HuH-7 (cell line): ENCODE data around the gene RAPSN.

Source experiments
- DNase-seq: peaks from one replicate; pipeline ENCODE4 v3.0.0; 2011; ENCODE audit warnings: low spot score

RAPSN gene

DNA sequence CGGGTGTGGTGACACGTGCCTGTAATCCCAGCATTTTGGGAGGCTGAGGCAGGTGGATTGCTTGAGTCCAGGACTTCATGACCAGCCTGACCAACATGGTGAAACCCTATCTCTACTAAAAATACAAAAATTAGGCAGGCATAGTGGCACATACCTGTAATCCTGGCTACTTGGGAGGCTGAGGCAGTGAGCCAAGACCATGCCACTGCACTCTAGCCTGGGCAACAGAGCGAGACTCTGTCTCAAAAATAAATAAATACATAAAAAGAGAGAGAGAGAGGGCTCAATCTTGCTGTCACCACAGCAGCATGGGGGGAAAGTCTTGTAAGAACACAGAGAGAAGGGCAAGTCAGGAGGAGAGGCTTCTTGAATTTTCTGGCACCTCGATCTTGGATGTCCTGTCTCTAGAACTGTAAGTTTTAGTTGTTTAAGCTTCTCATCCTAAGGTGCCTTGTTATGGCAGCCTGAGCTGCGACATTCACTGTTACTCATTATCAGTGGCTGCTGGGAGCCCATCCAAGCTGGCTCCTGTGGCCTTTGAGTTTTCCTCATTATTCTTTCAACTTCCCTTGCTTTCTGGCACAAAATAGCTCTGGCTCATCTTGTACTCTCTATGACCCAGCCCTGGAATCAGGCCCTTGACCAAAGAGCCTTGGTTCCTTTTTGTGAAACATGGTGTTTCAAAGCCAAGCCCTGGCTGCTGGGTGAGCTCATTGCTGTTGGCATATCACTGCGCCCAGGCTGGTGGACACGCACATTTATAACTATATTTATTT, 14.7 kb downstream of the RAPSN start:
- no peak for DNase-seq

DNA sequence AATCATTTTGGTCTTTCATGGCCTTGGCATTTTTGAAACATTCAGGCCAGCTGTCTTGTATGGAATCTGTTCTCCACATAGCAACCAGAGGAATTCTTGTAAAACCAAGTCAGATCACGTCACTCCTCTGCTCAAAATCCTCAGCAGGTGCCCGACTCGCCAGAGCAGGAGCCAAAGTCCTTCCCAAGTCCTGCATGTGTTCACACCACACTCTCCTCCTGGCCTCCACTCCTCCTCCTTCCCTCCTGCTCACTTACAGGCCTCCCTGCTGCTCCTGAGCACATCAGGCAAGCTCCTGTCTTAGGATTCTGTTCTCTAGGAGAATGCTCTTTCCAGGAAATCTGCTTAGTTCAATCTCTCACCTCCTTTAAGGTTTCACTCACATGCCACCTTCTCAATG, 15.8 kb downstream of the RAPSN start:
- DNase-seq: no peak

DNA sequence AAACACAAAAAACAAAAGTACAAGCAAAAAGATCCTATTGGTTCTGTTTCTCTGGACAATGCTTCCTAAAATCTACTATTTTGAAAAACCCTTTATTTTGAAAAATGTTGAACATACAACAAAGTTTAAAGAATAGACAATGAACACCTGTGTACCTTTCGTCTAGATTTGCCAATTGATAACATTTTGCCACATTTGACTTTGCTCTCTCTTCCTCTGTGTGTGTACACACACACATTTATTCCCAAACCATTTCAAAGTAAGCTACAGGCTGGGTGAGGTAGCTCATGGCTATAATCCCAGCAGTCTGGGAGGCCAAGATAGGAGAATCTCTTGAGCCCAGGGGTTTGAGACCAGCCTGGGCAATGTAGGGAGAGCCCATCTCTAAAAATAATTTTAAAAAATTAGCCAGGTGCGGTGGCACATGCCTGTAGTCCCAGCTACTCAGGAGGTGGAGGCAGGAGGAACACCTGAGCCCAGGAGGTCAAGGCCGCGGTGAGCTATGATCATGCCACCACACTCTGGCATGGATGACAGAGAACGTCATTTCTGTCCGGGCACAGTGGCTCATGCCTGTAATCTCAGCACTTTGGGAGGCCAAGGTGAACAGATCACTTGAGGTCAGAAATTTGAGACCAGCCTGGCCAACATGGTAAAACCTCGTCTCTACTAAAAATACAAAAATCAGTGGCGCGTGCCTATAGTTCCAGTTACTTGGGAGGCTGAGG, 17.4 kb downstream of the RAPSN start:
- no peak for DNase-seq

DNA sequence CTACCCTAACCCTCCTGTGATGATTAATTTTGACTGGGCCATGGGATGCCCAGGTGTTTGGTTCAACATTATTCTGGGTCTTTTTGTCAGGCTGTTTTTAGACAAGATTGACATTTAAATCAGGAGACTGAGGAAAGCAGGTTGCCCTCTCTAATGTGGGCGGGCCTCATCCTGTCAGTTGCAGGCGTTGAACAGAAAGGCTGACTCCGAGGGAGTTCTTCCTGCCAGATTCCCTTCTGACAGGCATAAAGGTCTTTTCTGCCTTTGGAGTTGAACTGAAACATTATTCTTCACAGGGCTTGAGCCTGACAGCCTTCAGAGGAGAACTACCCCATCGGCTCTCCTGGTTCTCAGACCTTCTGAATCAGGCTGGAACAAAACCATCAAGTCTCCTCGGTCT, 18.4 kb downstream of the RAPSN start:
- no peak for DNase-seq

DNA sequence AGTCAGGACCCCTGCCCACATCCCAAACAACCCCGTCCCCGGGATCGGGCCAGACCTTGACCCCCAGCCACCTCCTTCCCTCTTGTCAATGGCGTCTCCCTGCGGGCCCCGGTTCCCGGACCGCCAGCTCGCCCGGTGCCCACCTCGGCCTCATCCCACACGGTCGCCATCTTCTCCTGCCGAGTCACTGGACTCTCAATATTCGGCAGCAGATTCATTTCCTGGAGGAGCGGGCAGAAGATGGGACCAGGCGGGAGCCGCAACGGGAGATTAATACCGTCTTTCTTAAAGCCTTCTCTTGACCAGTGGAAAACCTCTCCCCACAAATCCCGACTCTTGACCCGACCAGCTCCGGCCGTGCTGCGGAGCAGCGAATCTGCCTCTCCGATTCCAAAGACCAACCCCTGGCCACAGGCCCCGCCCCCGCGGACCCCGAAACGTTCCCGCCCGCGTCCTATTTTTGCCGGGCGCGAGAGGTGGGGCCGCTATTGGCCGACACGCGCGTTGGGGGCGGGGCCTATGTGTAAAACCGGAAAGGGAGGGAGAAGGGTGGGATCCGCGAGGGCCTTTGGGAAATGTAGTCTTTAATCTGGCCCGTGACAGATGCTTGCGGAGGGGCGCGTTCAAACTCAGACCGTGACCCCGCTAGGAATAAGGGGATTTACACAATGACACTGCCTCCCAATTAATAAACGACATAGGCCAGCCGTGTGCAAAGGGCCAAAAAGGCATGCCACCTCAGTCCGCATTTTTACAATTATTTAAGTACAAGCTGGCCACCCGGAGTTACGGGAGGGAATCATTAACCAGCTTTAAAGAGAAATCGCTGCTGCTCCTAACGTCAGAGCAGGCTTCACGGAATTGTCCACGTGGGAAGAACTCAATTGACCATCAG, 22.6 kb downstream of the RAPSN start, which contains the start of gene PSMC3:
Gene PSMC3 (minus strand): TSS at position 378 of the 895 bp plus-strand sequence. CDS start 160 bp downstream, at position 218.
- DNase-seq: peak; percentile 93

DNA sequence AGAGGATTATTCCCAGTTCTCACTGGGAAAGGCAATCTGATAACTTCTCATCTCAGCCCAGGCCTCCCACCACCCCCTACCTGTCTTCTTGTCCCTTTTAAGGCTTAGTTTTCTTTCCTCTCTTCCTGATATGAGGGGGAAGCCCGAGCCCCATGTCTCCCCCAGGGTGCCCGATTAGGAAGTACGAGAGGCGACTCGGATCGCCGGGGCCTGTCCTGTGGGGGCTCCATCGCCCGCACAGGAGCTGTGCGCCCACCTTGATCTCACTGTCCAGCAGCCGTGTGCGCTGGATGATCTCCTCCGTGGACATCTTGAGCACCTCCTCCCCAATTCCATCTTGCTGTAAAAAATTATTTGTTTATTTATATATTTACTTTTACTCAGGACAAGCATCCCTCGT, 23.3 kb downstream of the RAPSN start:
- DNase-seq: no peak

DNA sequence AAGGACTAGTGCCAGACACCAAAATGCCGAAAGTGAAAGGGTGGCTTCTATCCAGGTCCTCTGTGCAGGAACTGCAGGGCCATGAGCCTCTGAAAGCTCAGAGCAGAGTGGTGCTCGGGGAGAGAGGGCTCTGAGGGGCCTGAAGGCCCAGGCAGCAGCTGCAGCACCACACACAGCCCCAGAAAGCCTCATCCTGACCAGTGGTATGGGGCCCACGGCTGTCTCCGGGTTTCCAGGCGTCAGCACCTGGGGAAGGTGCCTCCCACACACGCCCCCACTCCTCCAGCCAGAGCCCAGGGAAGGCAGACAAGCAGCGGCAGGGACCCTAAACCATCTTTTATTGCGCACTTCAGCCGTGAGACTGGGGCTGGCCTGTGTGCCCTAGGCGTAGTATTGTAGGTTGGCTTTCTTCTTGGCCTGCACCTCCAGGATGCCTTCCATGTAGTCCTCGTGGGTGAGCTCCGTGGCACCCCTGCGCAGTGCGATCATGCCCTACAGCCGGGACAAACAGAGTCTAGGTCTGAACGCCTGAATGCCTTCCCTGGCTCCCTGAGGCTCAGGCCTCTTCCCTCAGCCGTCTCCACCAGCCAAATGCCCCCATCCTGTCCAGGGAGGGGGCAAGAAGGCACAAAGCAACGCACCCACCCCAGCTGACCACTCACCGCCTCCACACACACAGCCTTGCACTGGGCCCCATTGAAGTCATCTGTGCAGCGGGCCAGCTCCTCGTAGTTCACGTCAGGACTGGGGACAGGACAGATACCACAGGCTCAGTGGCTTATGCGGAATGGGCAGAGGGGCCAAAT, 30.3 kb downstream of the RAPSN start:
- DNase-seq: no peak

DNA sequence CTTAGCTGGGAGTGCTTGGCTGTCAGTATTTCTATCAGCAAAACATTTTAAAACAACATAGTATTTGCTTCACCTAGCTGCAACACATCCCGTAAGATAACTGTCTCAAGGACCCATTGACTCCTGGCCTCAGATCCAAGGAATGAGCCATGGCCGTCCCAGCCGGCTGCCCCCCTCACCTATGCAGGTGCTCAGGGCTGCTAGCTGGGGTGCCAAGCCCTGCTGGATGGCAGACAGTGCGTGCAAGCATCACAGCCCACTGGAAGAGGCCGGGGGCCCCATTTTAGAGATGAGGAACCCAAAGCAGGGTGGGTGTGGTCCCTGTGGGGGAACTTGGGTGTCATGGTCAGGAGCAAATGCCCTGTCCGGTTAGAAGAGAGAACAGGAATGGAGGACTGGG, 31.2 kb downstream of the RAPSN start:
- DNase-seq: no peak

DNA sequence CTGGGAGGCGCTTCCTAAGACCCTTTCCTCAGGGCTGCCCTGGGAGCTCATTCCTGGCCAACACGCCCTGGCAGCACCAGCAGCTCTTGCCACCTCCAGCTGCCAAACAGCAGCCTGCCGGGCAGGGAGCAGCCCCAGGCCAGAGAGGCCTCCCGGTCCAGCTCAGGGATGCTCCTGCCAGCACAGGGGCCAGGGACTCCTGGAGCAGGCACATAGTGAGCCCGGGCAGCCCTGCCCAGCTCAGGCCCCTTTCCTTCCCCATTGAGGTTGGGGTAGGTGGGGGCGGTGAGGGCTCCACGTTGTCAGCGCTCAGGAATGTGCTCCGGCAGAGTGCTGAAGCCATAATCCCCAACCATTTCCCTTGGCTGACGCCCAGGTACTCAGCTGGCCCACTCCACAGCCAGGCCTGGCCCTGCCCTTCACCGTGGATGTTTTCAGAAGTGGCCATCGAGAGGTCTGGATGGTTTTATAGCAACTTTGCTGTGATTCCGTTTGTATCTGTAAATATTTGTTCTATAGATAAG, 32.9 kb downstream of the RAPSN start:
- DNase-seq: no peak

DNA sequence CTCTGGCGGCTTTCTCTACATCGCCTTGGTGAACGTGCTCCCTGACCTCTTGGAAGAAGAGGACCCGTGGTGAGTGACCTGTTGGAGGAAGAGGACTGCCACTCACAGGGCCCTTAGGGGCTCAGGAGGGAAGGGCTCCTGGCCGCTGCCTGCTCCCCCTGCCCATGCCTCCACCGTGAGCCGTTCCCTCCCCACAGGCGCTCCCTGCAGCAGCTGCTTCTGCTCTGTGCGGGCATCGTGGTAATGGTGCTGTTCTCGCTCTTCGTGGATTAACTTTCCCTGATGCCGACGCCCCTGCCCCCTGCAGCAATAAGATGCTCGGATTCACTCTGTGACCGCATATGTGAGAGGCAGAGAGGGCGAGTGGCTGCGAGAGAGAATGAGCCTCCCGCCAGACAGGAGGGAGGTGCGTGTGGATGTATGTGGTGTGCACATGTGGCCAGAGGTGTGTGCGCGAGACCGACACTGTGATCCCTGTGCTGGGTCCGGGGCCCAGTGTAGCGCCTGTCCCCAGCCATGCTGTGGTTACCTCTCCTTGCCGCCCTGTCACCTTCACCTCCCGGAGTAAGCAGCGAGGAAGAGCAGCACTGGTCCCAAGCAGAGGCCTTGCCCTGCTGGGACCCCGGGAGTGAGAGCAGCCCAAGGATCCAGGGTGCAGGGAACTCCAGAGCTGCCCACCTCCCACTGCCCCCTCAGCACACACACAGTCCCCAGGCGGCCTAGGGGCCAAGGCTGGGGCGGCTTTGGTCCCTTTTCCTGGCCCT, 33.7 kb downstream of the RAPSN start:
- DNase-seq: no peak

DNA sequence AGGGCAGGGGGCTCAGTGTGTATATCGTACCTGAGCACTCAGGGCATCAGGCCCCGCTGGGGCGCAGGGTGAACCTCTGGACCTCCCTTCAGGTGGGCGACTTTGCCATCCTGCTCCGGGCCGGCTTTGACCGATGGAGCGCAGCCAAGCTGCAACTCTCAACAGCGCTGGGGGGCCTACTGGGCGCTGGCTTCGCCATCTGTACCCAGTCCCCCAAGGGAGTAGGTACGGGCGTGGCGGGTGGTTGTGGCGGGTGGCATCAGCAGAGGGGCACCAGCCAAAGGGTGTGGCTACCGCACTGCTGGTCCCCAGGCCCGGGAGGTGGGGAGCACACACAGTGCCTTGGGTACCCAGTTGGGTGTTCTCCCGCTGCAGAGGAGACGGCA, 34.3 kb downstream of the RAPSN start:
- no peak for DNase-seq

DNA sequence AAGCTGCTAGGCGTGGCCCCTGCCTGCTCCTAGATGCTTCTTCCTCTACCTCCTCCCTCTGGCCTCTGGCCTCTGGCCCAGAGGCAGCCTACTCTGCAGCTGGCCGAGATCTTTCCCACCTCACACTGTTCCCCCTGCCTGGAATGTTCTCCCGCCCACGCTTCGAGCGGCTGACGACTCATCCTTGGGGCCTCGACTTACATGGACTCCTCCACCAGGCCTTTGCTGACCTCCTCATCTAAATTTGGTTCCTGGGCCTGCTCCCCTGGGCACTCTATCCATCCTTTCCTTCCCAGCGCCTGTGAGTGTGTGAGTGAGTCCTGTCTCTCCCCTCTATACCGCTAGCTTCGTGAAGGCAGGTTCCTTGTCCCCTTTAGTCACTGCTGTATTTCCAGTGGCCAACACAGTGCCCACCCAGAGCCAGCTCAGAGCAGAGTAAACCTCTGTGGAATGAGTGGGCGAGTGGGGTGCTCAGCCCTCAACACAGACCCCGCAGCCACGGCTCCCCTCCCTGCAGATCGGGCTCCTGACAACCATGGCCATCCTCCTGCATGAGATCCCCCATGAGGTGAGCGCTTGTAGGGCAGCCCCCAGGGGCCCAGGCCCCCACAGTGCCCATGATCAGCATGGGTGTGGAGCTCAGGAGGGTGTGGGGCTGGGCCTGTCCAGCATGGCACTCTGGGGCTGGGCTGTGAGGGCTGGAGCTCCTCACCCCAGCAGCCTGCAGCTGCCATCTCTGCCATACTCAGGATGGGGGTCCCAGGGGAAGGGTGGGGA, 34.8 kb downstream of the RAPSN start:
- no peak for DNase-seq

DNA sequence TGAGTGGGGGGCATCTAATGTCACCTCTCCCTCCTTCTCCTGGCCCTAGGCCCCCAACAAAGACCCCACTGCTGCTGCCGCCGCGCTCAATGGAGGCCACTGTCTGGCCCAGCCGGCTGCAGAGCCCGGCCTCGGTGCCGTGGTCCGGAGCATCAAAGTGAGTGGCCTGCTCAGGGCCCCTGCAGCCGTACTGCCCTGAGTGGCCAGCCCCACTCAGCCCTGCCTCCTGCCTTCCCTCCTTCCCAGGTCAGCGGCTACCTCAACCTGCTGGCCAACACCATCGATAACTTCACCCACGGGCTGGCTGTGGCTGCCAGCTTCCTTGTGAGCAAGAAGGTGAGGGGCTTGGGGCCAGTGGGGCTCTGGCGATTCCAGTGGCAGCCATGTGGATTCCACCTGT, 35.6 kb downstream of the RAPSN start:
- DNase-seq: no peak

DNA sequence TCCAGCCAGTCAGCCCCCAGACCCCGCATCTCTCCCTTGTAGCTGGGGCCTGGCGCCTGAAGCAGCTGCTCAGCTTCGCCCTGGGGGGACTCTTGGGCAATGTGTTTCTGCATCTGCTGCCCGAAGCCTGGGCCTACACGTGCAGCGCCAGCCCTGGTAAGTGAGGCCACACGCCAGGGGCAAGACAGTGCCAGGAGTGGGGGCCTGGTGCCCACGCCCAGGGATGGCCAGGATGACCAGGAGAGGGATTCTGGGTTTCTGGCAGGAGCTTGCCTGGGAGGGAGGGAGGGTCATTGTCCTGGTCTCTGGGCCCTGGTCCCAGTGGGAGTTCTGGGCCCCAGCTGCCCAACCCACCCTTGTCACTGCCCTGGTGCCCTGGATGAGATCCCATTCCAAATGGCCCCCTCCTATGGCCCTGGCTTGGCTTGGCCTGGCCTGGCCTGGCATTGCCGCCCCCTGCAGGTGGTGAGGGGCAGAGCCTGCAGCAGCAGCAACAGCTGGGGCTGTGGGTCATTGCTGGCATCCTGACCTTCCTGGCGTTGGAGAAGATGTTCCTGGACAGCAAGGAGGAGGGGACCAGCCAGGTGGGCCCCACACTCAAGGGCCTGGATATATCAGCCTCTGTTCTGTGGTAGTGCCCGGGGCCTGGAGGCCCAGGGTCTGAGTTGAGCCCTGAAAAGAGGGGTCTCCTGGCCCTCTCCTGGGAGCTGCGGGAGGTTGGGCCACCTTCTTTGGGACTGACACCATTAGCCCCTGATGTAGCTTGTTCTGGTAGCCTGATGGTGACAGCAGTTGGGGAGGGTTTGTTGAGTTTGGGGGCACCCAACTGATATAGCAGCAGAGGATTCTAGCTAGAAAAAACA, 36.8 kb downstream of the RAPSN start:
- DNase-seq: peak; percentile 85

DNA sequence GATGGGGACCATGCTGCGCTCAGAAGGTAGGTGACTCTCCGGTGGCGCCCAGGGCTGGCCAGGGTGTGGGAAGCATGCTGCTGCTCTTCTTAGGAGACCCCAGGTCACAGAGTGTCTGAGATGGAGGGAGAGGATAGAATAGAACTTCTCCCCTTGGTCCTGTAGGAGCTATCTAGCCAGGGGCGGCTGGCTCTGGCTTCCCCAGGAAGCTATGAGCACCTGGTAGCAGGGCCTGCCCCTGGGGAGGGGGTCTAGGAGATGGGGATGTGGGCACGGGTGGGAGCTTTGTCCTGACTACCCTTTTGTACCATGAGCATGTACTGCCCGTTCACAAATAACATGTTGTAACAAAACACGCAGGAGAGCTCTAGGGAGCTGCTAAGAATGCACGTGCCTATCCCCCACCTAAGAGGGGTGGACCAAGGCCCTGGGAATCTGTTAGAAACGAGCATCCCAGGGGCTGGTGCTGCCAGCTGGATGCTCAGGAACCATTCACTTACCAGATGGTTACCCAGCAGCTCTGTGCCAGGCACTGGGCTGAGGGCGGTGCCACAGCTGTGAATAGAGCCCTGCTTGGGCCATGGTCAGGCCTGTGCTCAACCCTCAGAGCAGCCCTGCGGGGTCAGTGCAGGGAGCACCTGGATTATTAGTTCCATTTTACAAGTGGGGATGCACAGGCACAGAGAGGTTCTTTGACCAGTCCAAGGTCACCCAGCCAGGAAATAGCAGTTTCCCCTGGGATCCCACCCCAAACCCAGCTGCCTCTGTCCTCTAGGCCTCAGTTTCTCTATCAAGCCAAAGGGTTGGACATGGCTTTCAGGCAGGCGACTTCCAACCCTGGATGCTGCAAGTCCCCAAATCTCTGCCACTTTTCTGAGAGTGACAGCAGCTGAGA, 38.3 kb downstream of the RAPSN start:
- DNase-seq: no peak

DNA sequence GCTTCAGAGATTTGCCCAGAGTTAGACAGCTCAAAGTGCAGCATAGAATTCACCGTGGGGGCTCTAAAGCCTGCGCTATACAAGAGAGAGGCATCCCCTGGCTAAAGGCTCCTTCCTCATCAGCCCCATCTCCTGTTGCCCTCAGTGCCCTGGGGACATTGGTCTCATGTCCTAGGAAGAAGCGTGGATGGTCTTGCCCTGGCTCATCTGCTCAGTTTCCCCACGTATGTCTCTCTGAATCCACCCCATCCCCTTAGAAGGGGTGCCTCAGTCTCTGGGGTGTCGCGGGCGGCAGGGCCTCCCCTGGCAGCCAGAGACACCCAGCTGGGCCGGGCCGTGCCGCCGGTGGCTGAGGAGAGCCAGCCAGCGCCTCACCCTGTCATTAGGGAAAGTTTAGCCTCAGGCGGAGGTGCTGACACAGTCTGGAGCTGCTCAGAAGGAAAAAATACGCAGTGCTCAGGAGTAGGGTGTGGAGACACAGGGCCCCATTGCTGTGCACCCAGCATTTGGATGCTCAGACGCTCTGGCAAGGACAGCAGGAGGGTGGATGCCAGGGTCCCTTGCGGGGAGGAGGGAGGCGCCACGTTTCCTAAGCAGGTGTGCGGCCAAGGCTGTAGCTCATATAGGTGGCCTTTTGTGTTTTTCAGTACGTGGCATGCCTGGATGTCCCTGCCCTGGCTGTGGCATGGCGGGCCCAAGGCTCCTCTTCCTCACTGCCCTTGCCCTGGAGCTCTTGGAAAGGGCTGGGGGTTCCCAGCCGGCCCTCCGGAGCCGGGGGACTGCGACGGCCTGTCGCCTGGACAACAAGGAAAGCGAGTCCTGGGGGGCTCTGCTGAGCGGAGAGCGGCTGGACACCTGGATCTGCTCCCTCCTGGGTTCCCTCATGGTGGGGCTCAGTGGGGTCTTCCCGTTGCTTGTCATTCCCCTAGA, 39.2 kb downstream of the RAPSN start:
- no peak for DNase-seq
